ENCODE data around the gene INSIG2.

INSIG2 gene

GRCh38 chr2:118094503-118094902, 6.2 kb downstream of the INSIG2 start:
- TF ChIP-seq TEAD4 (IDR thresholded peaks at IDR 0.05): no peak

- no peak for TF ChIP-seq YY1 (IDR thresholded peaks at IDR 0.05; ENCODE audit: low read depth)
- TF ChIP-seq ZBTB7A (IDR thresholded peaks at IDR 0.05; ENCODE audit: low read depth): no peak
- no peak for TF ChIP-seq FOXM1 (IDR thresholded peaks at IDR 0.05; ENCODE audit: borderline replicate concordance, low read depth)
- no peak for TF ChIP-seq EP300 (IDR thresholded peaks at IDR 0.05; ENCODE audit: borderline replicate concordance)
- no peak for TF ChIP-seq CREB1 (IDR thresholded peaks at IDR 0.05; ENCODE audit: low read depth)
- no peak for TF ChIP-seq EGR1 (IDR thresholded peaks at IDR 0.05)
- no peak for TF ChIP-seq CEBPB (IDR thresholded peaks at IDR 0.05)
- TF ChIP-seq NFIC (IDR thresholded peaks at IDR 0.05): no peak
- TF ChIP-seq MAX (IDR thresholded peaks at IDR 0.05): no peak
- no peak for TF ChIP-seq REST (IDR thresholded peaks at IDR 0.05; ENCODE audit: low read depth)
- no peak for TF ChIP-seq TAF1 (IDR thresholded peaks at IDR 0.05; ENCODE audit: low read depth)
- no peak for TF ChIP-seq RAD21 (IDR thresholded peaks at IDR 0.05; ENCODE audit: low read depth)
- no peak for TF ChIP-seq USF1 (IDR thresholded peaks at IDR 0.05)
- no peak for TF ChIP-seq TEAD4 (IDR thresholded peaks at IDR 0.05)
- TF ChIP-seq TCF12 (IDR thresholded peaks at IDR 0.05; ENCODE audit: low read depth): no peak
Measured at GRCh38 chr2:118095610-118096009, 7.3 kb downstream of the INSIG2 start.

GRCh38 chr2:118097657-118098056, 9.4 kb downstream of the INSIG2 start:
- TF ChIP-seq EP300 (IDR thresholded peaks at IDR 0.05; ENCODE audit: borderline replicate concordance) (no peak), EGR1 (IDR thresholded peaks at IDR 0.05) (no peak)

- TF ChIP-seq NFIC (IDR thresholded peaks at IDR 0.05) (no peak), CEBPB (IDR thresholded peaks at IDR 0.05) (no peak), CREB1 (IDR thresholded peaks at IDR 0.05; ENCODE audit: low read depth) (no peak)
Measured at GRCh38 chr2:118098307-118099030, 10.2 kb downstream of the INSIG2 start.

- no peak for TF ChIP-seq TCF12 (IDR thresholded peaks at IDR 0.05; ENCODE audit: low read depth)
- no peak for TF ChIP-seq EP300 (IDR thresholded peaks at IDR 0.05; ENCODE audit: borderline replicate concordance)
- TF ChIP-seq RAD21 (IDR thresholded peaks at IDR 0.05; ENCODE audit: low read depth): no peak
- TF ChIP-seq FOXM1 (IDR thresholded peaks at IDR 0.05; ENCODE audit: borderline replicate concordance, low read depth): no peak
- no peak for TF ChIP-seq USF1 (IDR thresholded peaks at IDR 0.05)
- no peak for TF ChIP-seq YY1 (IDR thresholded peaks at IDR 0.05; ENCODE audit: low read depth)
- TF ChIP-seq EGR1 (IDR thresholded peaks at IDR 0.05): no peak
- no peak for TF ChIP-seq NFIC (IDR thresholded peaks at IDR 0.05)
Measured at GRCh38 chr2:118102433-118103082, 14.3 kb downstream of the INSIG2 start.

GRCh38 chr2:118103951-118104940, 16.0 kb downstream of the INSIG2 start:
- TF ChIP-seq REST (IDR thresholded peaks at IDR 0.05; ENCODE audit: low read depth) (no peak), NFIC (IDR thresholded peaks at IDR 0.05) (no peak), ZBTB7A (IDR thresholded peaks at IDR 0.05; ENCODE audit: low read depth) (no peak), CREB1 (IDR thresholded peaks at IDR 0.05; ENCODE audit: low read depth) (no peak), EGR1 (IDR thresholded peaks at IDR 0.05) (no peak), EP300 (IDR thresholded peaks at IDR 0.05; ENCODE audit: borderline replicate concordance) (no peak), FOXM1 (IDR thresholded peaks at IDR 0.05; ENCODE audit: borderline replicate concordance, low read depth) (no peak), USF1 (IDR thresholded peaks at IDR 0.05) (no peak), TEAD4 (IDR thresholded peaks at IDR 0.05) (no peak), RAD21 (IDR thresholded peaks at IDR 0.05; ENCODE audit: low read depth) (no peak), TAF1 (IDR thresholded peaks at IDR 0.05; ENCODE audit: low read depth) (no peak)

All from Ishikawa (cell line).